Tibial nerve (tissue), 4 donors: ENCODE results near the gene PRR5. TPM values are rescaled to one million over a fixed set of nuclear protein-coding genes. Genes with fewer than 3 reads are reported as not detected.

Source experiments
- DNase-seq, 2 donors: peaks; one replicate each; pipeline ENCODE4 v3.0.0-alpha.2; 2019; ENCODE audit warnings: low spot score in 2 of 2
- H3K27ac ChIP-seq, 4 donors: fragments of 200-600 bp; sonication (generic) in 3 of 4; one replicate each; pipeline ENCODE4 v1.5.1; 2017 to 2019; ENCODE audit warnings: mild to moderate bottlenecking in 1 of 4
- H3K27me3 ChIP-seq, 2 donors: fragments of 200-600 bp; sonication (generic) in 1 of 2; one replicate each; pipeline versions ENCODE4 v1.5.1 to v1.6.0; 2017 to 2019
- H3K36me3 ChIP-seq, 3 donors: fragments of 200-600 bp; sonication (generic); one replicate each; pipeline ENCODE4 v1.5.1; 2018 to 2019
- H3K4me1 ChIP-seq, 4 donors: fragments of 200-600 bp; sonication (generic) in 3 of 4; one replicate each; pipeline ENCODE4 v1.5.1; 2017 to 2019
- H3K4me3 ChIP-seq, 4 donors: fragments of 200-600 bp; sonication (generic) in 3 of 4; one replicate each; pipeline ENCODE4 v1.5.1; 2017 to 2019; ENCODE audit warnings: mild to moderate bottlenecking in 1 of 4, moderate library complexity in 1 of 4
- H3K9me3 ChIP-seq, 4 donors: fragments of 200-600 bp; sonication (generic) in 3 of 4; one replicate each; pipeline ENCODE4 v1.5.1; 2017 to 2019
- CTCF ChIP-seq, 5 experiments: fragments of 200-600 bp in 3 of 5; fragments of 450-650 bp in 2 of 5; sonication (generic) in 3 of 5; IDR thresholded peaks; one replicate each; pipeline ENCODE4 v1.5.1; 2016 to 2019; ENCODE audit warnings: antibody characterized with exemption in 5 of 5, mild to moderate bottlenecking in 3 of 5, moderate library complexity in 2 of 5
- EP300 ChIP-seq, 2 donors: sonication (generic); formaldehyde crosslinking; IDR thresholded peaks; one replicate each; pipeline ENCODE4 v1.6.1; 2017; ENCODE audit warnings: antibody characterized with exemption in 2 of 2, mild to moderate bottlenecking in 1 of 2
- POLR2A ChIP-seq, 2 donors: fragments of 450-650 bp; IDR thresholded peaks; one replicate each; pipeline ENCODE4 v1.6.1; 2017; ENCODE audit warnings: antibody characterized with exemption in 2 of 2, mild to moderate bottlenecking in 2 of 2, moderate library complexity in 2 of 2
- WGBS, 2 donors: methylation state at CpG; one replicate each; pipeline ENCODE4 v1.1.5; 2018; 5-methylcytosine and 5-hydroxymethylcytosine counted together
- total RNA-seq, 4 donors: library from RNA; depleted of rRNA; stranded (reverse); fragments of >200 nt; gene quantifications; one replicate each; pipeline ENCODE4 v1.1.0, GENCODE V29; 2016

Gene PRR5
- total RNA-seq, 4 donors from 2014 or later = 40.4 to 68.4 (median 42.5) TPM

- Histone ChIP-seq H3K4me3 (no peak overlapping the region), H3K4me1 (peaks cover 0 to 18% (median 2%) of the 10 kb centered on the region in 4 donors), H3K27me3 (no peaks in the 10 kb centered on the region), H3K9me3 (no peaks in the 10 kb centered on the region), H3K36me3 (no peaks in the 10 kb centered on the region), H3K27ac (no peak overlapping the region)
- no peak for DNase-seq
- WGBS, 2 donors = 61 to 65% methylated on average over 5 of the region's 5 CpGs
- TF ChIP-seq EP300 (IDR thresholded peaks at IDR 0.05) (no peak), POLR2A (IDR thresholded peaks at IDR 0.05) (no peak), CTCF (IDR thresholded peaks at IDR 0.05) (no peak)
These were observed 21.9 kb upstream of the PRR5 start for GRCh38 chr22:44680058-44680457.

- H3K27ac ChIP-seq = no peak overlapping the region
- TF ChIP-seq POLR2A (IDR thresholded peaks at IDR 0.05) (no peak), EP300 (IDR thresholded peaks at IDR 0.05) (no peak), CTCF (IDR thresholded peaks at IDR 0.05) (no peak)
- 17 to 86% methylated on average over 1 to 2 of the region's 7 CpGs for WGBS, 2 donors
- peaks cover 0 to 22% (median 2%) of the 10 kb centered on the region in 4 donors for H3K4me1 ChIP-seq
- no peaks in the 10 kb centered on the region for H3K27me3 ChIP-seq
- H3K36me3 ChIP-seq = no peaks in the 10 kb centered on the region
- DNase-seq = no peak
- no peaks in the 10 kb centered on the region for H3K9me3 ChIP-seq
- H3K4me3 ChIP-seq = no peak overlapping the region
These were observed 21.5 kb upstream of the PRR5 start for GRCh38 chr22:44680481-44680894.

- Histone ChIP-seq H3K27me3 (no peaks in the 10 kb centered on the region), H3K4me3 (no peak overlapping the region), H3K4me1 (peaks cover 0 to 18% (median 4%) of the 10 kb centered on the region in 4 donors), H3K27ac (no peak overlapping the region), H3K9me3 (no peaks in the 10 kb centered on the region), H3K36me3 (no peaks in the 10 kb centered on the region)
- TF ChIP-seq EP300 (IDR thresholded peaks at IDR 0.05) = no peak
- TF ChIP-seq POLR2A (IDR thresholded peaks at IDR 0.05) = no peak
- TF ChIP-seq CTCF (IDR thresholded peaks at IDR 0.05) = no peak
- 68 to 69% methylated on average over 11 of the region's 11 CpGs for WGBS, 2 donors
- DNase-seq = no peak
These were observed 19.3 kb upstream of the PRR5 start for GRCh38 chr22:44682556-44683168.

GRCh38 chr22:44683237-44683636, 18.8 kb upstream of the PRR5 start:
- Histone ChIP-seq H3K27me3 (no peaks in the 10 kb centered on the region), H3K4me1 (peaks cover 0 to 18% (median 4%) of the 10 kb centered on the region in 4 donors), H3K36me3 (no peaks in the 10 kb centered on the region), H3K4me3 (no peak overlapping the region), H3K9me3 (no peaks in the 10 kb centered on the region), H3K27ac (no peak overlapping the region)
- TF ChIP-seq POLR2A (IDR thresholded peaks at IDR 0.05) (no peak), CTCF (IDR thresholded peaks at IDR 0.05) (no peak), EP300 (IDR thresholded peaks at IDR 0.05) (no peak)
- DNase-seq = no peak
- 79 to 93% methylated on average over 5 of the region's 5 CpGs for WGBS, 2 donors

- no peak for TF ChIP-seq EP300 (IDR thresholded peaks at IDR 0.05)
- TF ChIP-seq POLR2A (IDR thresholded peaks at IDR 0.05) = no peak
- no peak for TF ChIP-seq CTCF (IDR thresholded peaks at IDR 0.05)
- H3K4me3 ChIP-seq = no peak overlapping the region
- peaks cover 0 to 18% (median 4%) of the 10 kb centered on the region in 4 donors for H3K4me1 ChIP-seq
- H3K27me3 ChIP-seq = no peaks in the 10 kb centered on the region
- WGBS, 2 donors = 91 to 97% methylated on average over 6 to 8 of the region's 8 CpGs
- no peak overlapping the region for H3K27ac ChIP-seq
- H3K9me3 ChIP-seq = no peaks in the 10 kb centered on the region
- DNase-seq = no peak
- no peaks in the 10 kb centered on the region for H3K36me3 ChIP-seq
These were observed 18.1 kb upstream of the PRR5 start for GRCh38 chr22:44683881-44684280.
